ENCODE measurements around the gene HNF4A.
A peak's percentile ranks its signal among the peaks of the same experiment; 100 is the strongest.

Gene HNF4A

GRCh38 chr20:44328428-44328827 is 27.1 kb upstream of the HNF4A start:
- H3K4me1 ChIP-seq (ENCODE audit: control insufficient read depth, insufficient read depth, low read length, unreplicated experiment): no peaks in the 10 kb centered on the region
- no peak overlapping the region for H2AFZ ChIP-seq (ENCODE audit: low read length, unreplicated experiment)
- no peak overlapping the region for H3K4me3 ChIP-seq (ENCODE audit: low read depth, low read length)
- no peaks in the 10 kb centered on the region for H3K36me3 ChIP-seq (ENCODE audit: insufficient read depth, low read length)
- H3K27ac ChIP-seq (ENCODE audit: low read depth, low read length): no peak overlapping the region
- no peaks in the 10 kb centered on the region for H3K79me2 ChIP-seq (ENCODE audit: control insufficient read depth, insufficient read depth, low read length, unreplicated experiment)
- no peaks in the 10 kb centered on the region for H3K27me3 ChIP-seq (ENCODE audit: insufficient read depth, low read length)

GRCh38 chr20:44331201-44331600 is 24.3 kb upstream of the HNF4A start:
- Histone ChIP-seq H3K27ac (ENCODE audit: low read depth, low read length) (no peak overlapping the region), H3K4me3 (ENCODE audit: low read depth, low read length) (no peak overlapping the region), H3K4me1 (ENCODE audit: control insufficient read depth, insufficient read depth, low read length, unreplicated experiment) (no peaks in the 10 kb centered on the region), H3K27me3 (ENCODE audit: insufficient read depth, low read length) (0 out of 2 replicates have a peak, but pooled peaks cover 8% of the 10 kb centered on the region), H3K36me3 (ENCODE audit: insufficient read depth, low read length) (no peaks in the 10 kb centered on the region), H2AFZ (ENCODE audit: low read length, unreplicated experiment) (no peak overlapping the region), H3K79me2 (ENCODE audit: control insufficient read depth, insufficient read depth, low read length, unreplicated experiment) (no peaks in the 10 kb centered on the region)

GRCh38 chr20:44334306-44334705 is 21.2 kb upstream of the HNF4A start:
- H3K4me1 ChIP-seq (ENCODE audit: control insufficient read depth, insufficient read depth, low read length, unreplicated experiment): no peaks in the 10 kb centered on the region

GRCh38 chr20:44334709-44335108 is 20.8 kb upstream of the HNF4A start:
- Histone ChIP-seq H3K36me3 (ENCODE audit: insufficient read depth, low read length) (no peaks in the 10 kb centered on the region), H3K79me2 (ENCODE audit: control insufficient read depth, insufficient read depth, low read length, unreplicated experiment) (no peaks in the 10 kb centered on the region), H3K27me3 (ENCODE audit: insufficient read depth, low read length) (peaks cover 21% of the 10 kb centered on the region; the same call in 1 of the 2 replicates), H3K27ac (ENCODE audit: low read depth, low read length) (no peak overlapping the region), H3K4me3 (ENCODE audit: low read depth, low read length) (no peak overlapping the region), H3K4me1 (ENCODE audit: control insufficient read depth, insufficient read depth, low read length, unreplicated experiment) (no peaks in the 10 kb centered on the region), H2AFZ (ENCODE audit: low read length, unreplicated experiment) (no peak overlapping the region)

More at GRCh38 chr20:44334306-44334705, 21.2 kb upstream of the HNF4A start:
- H3K27ac ChIP-seq (ENCODE audit: low read depth, low read length): no peak overlapping the region
- peaks cover 21% of the 10 kb centered on the region; the same call in 1 of the 2 replicates for H3K27me3 ChIP-seq (ENCODE audit: insufficient read depth, low read length)
- no peak overlapping the region for H3K4me3 ChIP-seq (ENCODE audit: low read depth, low read length)
- no peak overlapping the region for H2AFZ ChIP-seq (ENCODE audit: low read length, unreplicated experiment)
- H3K79me2 ChIP-seq (ENCODE audit: control insufficient read depth, insufficient read depth, low read length, unreplicated experiment): no peaks in the 10 kb centered on the region
- no peaks in the 10 kb centered on the region for H3K36me3 ChIP-seq (ENCODE audit: insufficient read depth, low read length)

- Histone ChIP-seq H3K4me1 (ENCODE audit: control insufficient read depth, insufficient read depth, low read length, unreplicated experiment) (no peaks in the 10 kb centered on the region), H3K4me3 (ENCODE audit: low read depth, low read length) (no peak overlapping the region), H3K27ac (ENCODE audit: low read depth, low read length) (no peak overlapping the region), H3K79me2 (ENCODE audit: control insufficient read depth, insufficient read depth, low read length, unreplicated experiment) (no peaks in the 10 kb centered on the region), H2AFZ (ENCODE audit: low read length, unreplicated experiment) (no peak overlapping the region), H3K27me3 (ENCODE audit: insufficient read depth, low read length) (peaks cover 21% of the 10 kb centered on the region; the same call in 1 of the 2 replicates), H3K36me3 (ENCODE audit: insufficient read depth, low read length) (no peaks in the 10 kb centered on the region)
Measured at GRCh38 chr20:44335675-44336074, 19.8 kb upstream of the HNF4A start.

- H3K36me3 ChIP-seq (ENCODE audit: insufficient read depth, low read length): no peaks in the 10 kb centered on the region
- no peak overlapping the region for H3K27ac ChIP-seq (ENCODE audit: low read depth, low read length)
- H3K4me1 ChIP-seq (ENCODE audit: control insufficient read depth, insufficient read depth, low read length, unreplicated experiment): no peaks in the 10 kb centered on the region
- H2AFZ ChIP-seq (ENCODE audit: low read length, unreplicated experiment): no peak overlapping the region
- peaks cover 21% of the 10 kb centered on the region; the same call in 1 of the 2 replicates for H3K27me3 ChIP-seq (ENCODE audit: insufficient read depth, low read length)
- H3K79me2 ChIP-seq (ENCODE audit: control insufficient read depth, insufficient read depth, low read length, unreplicated experiment): no peaks in the 10 kb centered on the region
- no peak overlapping the region for H3K4me3 ChIP-seq (ENCODE audit: low read depth, low read length)
Measured at GRCh38 chr20:44336086-44336485, 19.4 kb upstream of the HNF4A start.

GRCh38 chr20:44336725-44337380 is 18.6 kb upstream of the HNF4A start, which contains the start of gene R3HDML:
Gene R3HDML (plus strand): TSS chr20:44337043. CDS start chr20:44337158, 115 bp downstream.
- Histone ChIP-seq H3K4me3 (ENCODE audit: low read depth, low read length) (no peak within 1 kb of the TSS), H3K36me3 (ENCODE audit: insufficient read depth, low read length) (no peaks in the 10 kb centered on the region), H3K79me2 (ENCODE audit: control insufficient read depth, insufficient read depth, low read length, unreplicated experiment) (no peaks in the 10 kb centered on the region), H3K27ac (ENCODE audit: low read depth, low read length) (no peak within 1 kb of the TSS), H3K27me3 (ENCODE audit: insufficient read depth, low read length) (peaks cover 21% of the 10 kb centered on the region; the same call in 1 of the 2 replicates), H3K4me1 (ENCODE audit: control insufficient read depth, insufficient read depth, low read length, unreplicated experiment) (no peaks in the 10 kb centered on the region), H2AFZ (ENCODE audit: low read length, unreplicated experiment) (no peak within 1 kb of the TSS)

- Histone ChIP-seq H3K4me3 (ENCODE audit: low read depth, low read length) (no peak overlapping the region), H3K4me1 (ENCODE audit: control insufficient read depth, insufficient read depth, low read length, unreplicated experiment) (no peaks in the 10 kb centered on the region), H3K79me2 (ENCODE audit: control insufficient read depth, insufficient read depth, low read length, unreplicated experiment) (no peaks in the 10 kb centered on the region), H3K27me3 (ENCODE audit: insufficient read depth, low read length) (peaks cover 4% of the 10 kb centered on the region; the same call in 1 of the 2 replicates), H3K27ac (ENCODE audit: low read depth, low read length) (no peak overlapping the region), H2AFZ (ENCODE audit: low read length, unreplicated experiment) (peak overlapping the region; percentile 69), H3K36me3 (ENCODE audit: insufficient read depth, low read length) (no peaks in the 10 kb centered on the region)
Measured at GRCh38 chr20:44342248-44342647, 13.3 kb upstream of the HNF4A start.

GRCh38 chr20:44343162-44343675 is 12.3 kb upstream of the HNF4A start:
- Histone ChIP-seq H3K36me3 (ENCODE audit: insufficient read depth, low read length) (no peaks in the 10 kb centered on the region), H3K27me3 (ENCODE audit: insufficient read depth, low read length) (no peaks in the 10 kb centered on the region), H3K4me1 (ENCODE audit: control insufficient read depth, insufficient read depth, low read length, unreplicated experiment) (no peaks in the 10 kb centered on the region), H3K79me2 (ENCODE audit: control insufficient read depth, insufficient read depth, low read length, unreplicated experiment) (no peaks in the 10 kb centered on the region), H3K27ac (ENCODE audit: low read depth, low read length) (no peak overlapping the region), H2AFZ (ENCODE audit: low read length, unreplicated experiment) (no peak overlapping the region), H3K4me3 (ENCODE audit: low read depth, low read length) (no peak overlapping the region)

GRCh38 chr20:44344723-44345122 is 10.8 kb upstream of the HNF4A start:
- H3K36me3 ChIP-seq (ENCODE audit: insufficient read depth, low read length): no peaks in the 10 kb centered on the region
- no peak overlapping the region for H3K4me3 ChIP-seq (ENCODE audit: low read depth, low read length)
- no peaks in the 10 kb centered on the region for H3K4me1 ChIP-seq (ENCODE audit: control insufficient read depth, insufficient read depth, low read length, unreplicated experiment)
- no peak overlapping the region for H2AFZ ChIP-seq (ENCODE audit: low read length, unreplicated experiment)
- H3K27ac ChIP-seq (ENCODE audit: low read depth, low read length): no peak overlapping the region
- H3K79me2 ChIP-seq (ENCODE audit: control insufficient read depth, insufficient read depth, low read length, unreplicated experiment): no peaks in the 10 kb centered on the region
- no peaks in the 10 kb centered on the region for H3K27me3 ChIP-seq (ENCODE audit: insufficient read depth, low read length)

GRCh38 chr20:44345147-44345546 is 10.4 kb upstream of the HNF4A start:
- no peak overlapping the region for H3K27ac ChIP-seq (ENCODE audit: low read depth, low read length)
- H3K79me2 ChIP-seq (ENCODE audit: control insufficient read depth, insufficient read depth, low read length, unreplicated experiment): no peaks in the 10 kb centered on the region
- H3K4me3 ChIP-seq (ENCODE audit: low read depth, low read length): no peak overlapping the region
- no peaks in the 10 kb centered on the region for H3K36me3 ChIP-seq (ENCODE audit: insufficient read depth, low read length)
- H3K27me3 ChIP-seq (ENCODE audit: insufficient read depth, low read length): no peaks in the 10 kb centered on the region
- H3K4me1 ChIP-seq (ENCODE audit: control insufficient read depth, insufficient read depth, low read length, unreplicated experiment): no peaks in the 10 kb centered on the region
- H2AFZ ChIP-seq (ENCODE audit: low read length, unreplicated experiment): no peak overlapping the region
